Measurements from ENCODE around the gene FZD7.

GRCh38 chr2:202052235-202052634 lies 18.6 kb downstream of the FZD7 start:
- TF ChIP-seq CTCF (IDR thresholded peaks at IDR 0.05) (no peak), POLR2AphosphoS5 (IDR thresholded peaks at IDR 0.05) (no peak), POLR2A (IDR thresholded peaks at IDR 0.05) (no peak)
